Muscle of back (tissue), 11 donors: ENCODE measurements around the gene EXOC4. TPM values are rescaled to one million over a fixed set of nuclear protein-coding genes. Genes with fewer than 3 reads are reported as not detected.

Source experiments
- DNase-seq, 3 donors: peaks; one replicate each; pipeline versions ENCODE4 v3.0.0 to v3.0.0-alpha.2; 2013
- polyA plus RNA-seq, 10 donors: library from polyadenylated mRNA; unstranded; fragments of 120-200 nt; gene quantifications; one replicate each; pipeline ENCODE4 v1.2.1, GENCODE V29; 2013; ENCODE audit not compliant: insufficient read length in 10 of 10

EXOC4 gene
- polyA plus RNA-seq, 10 donors = 42.2 to 74.5 (median 57.6) TPM

- DNase-seq = no peak
These were observed 529.6 kb downstream of the EXOC4 start for GRCh38 chr7:133782470-133782869.

GRCh38 chr7:133783276-133783675, 530.4 kb downstream of the EXOC4 start:
- no peak for DNase-seq

- DNase-seq = peak in 2 of 3 donors; percentile 21 to 55
These were observed 531.7 kb downstream of the EXOC4 start for GRCh38 chr7:133784486-133785001.

- DNase-seq = no peak
These were observed 533.6 kb downstream of the EXOC4 start for GRCh38 chr7:133786401-133786937.

- no peak for DNase-seq
These were observed 537.1 kb downstream of the EXOC4 start for GRCh38 chr7:133789974-133790373.

- DNase-seq = no peak
These were observed 538.0 kb downstream of the EXOC4 start for GRCh38 chr7:133790911-133791310.

- DNase-seq = peak in 1 of 3 donors; percentile 44
These were observed 541.6 kb downstream of the EXOC4 start for GRCh38 chr7:133794479-133794878.

- no peak for DNase-seq
These were observed 542.3 kb downstream of the EXOC4 start for GRCh38 chr7:133795068-133795665.

GRCh38 chr7:133796782-133797745, 544.2 kb downstream of the EXOC4 start:
- no peak for DNase-seq

- DNase-seq = no peak
These were observed 545.1 kb downstream of the EXOC4 start for GRCh38 chr7:133797818-133798520.

GRCh38 chr7:133801341-133801740, 548.5 kb downstream of the EXOC4 start:
- no peak for DNase-seq

- no peak for DNase-seq
These were observed 551.2 kb downstream of the EXOC4 start for GRCh38 chr7:133804127-133804526.

- no peak for DNase-seq
These were observed 552.5 kb downstream of the EXOC4 start for GRCh38 chr7:133805426-133805825.

- no peak for DNase-seq
These were observed 555.0 kb downstream of the EXOC4 start for GRCh38 chr7:133807624-133808492.

GRCh38 chr7:133808493-133808866, 555.6 kb downstream of the EXOC4 start:
- DNase-seq = no peak

- no peak for DNase-seq
These were observed 560.0 kb downstream of the EXOC4 start for GRCh38 chr7:133812877-133813276.

GRCh38 chr7:133815611-133816210, 562.8 kb downstream of the EXOC4 start:
- no peak for DNase-seq

- no peak for DNase-seq
These were observed 566.8 kb downstream of the EXOC4 start for GRCh38 chr7:133819695-133820094.

- DNase-seq = no peak
These were observed 567.7 kb downstream of the EXOC4 start for GRCh38 chr7:133820584-133820983.

GRCh38 chr7:133821171-133821570, 568.3 kb downstream of the EXOC4 start:
- no peak for DNase-seq
